ENCODE measurements around the gene SYS1.

GRCh38 chr20:45320948-45321595, 41.9 kb upstream of the SYS1 start:
- TF ChIP-seq CTCF (IDR thresholded peaks at IDR 0.05) (no peak), POLR2A (IDR thresholded peaks at IDR 0.05) (no peak)

Data from prostate gland (tissue), 2 donors.